ENCODE results near the gene LHX2.

Gene LHX2

GRCh38 chr9:124014211-124014955, 2.8 kb downstream of the LHX2 start:
- DNase-seq, result no peak

DNA sequence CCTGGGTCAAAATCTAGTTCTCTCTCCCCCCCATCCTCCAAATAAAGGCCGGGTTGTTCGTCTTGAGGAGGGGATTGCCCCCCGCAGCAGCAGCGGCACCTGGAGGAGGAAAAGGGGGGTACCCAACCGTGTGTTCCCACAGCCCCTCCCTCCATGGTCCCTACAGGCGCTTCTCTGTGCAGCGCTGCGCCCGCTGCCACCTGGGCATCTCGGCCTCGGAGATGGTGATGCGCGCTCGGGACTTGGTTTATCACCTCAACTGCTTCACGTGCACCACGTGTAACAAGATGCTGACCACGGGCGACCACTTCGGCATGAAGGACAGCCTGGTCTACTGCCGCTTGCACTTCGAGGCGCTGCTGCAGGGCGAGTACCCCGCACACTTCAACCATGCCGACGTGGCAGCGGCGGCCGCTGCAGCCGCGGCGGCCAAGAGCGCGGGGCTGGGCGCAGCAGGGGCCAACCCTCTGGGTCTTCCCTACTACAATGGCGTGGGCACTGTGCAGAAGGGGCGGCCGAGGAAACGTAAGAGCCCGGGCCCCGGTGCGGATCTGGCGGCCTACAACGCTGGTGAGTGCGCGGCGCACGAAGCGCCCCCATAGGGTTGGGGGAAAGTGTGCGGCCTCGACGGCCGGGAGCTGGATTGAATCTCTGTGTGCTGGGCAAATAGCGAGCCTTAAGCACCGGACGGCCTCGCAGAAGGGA, 3.5 kb downstream of the LHX2 start:
- no peak for DNase-seq

GRCh38 chr9:124015661-124016131, 4.1 kb downstream of the LHX2 start:
- no peak for DNase-seq

DNA sequence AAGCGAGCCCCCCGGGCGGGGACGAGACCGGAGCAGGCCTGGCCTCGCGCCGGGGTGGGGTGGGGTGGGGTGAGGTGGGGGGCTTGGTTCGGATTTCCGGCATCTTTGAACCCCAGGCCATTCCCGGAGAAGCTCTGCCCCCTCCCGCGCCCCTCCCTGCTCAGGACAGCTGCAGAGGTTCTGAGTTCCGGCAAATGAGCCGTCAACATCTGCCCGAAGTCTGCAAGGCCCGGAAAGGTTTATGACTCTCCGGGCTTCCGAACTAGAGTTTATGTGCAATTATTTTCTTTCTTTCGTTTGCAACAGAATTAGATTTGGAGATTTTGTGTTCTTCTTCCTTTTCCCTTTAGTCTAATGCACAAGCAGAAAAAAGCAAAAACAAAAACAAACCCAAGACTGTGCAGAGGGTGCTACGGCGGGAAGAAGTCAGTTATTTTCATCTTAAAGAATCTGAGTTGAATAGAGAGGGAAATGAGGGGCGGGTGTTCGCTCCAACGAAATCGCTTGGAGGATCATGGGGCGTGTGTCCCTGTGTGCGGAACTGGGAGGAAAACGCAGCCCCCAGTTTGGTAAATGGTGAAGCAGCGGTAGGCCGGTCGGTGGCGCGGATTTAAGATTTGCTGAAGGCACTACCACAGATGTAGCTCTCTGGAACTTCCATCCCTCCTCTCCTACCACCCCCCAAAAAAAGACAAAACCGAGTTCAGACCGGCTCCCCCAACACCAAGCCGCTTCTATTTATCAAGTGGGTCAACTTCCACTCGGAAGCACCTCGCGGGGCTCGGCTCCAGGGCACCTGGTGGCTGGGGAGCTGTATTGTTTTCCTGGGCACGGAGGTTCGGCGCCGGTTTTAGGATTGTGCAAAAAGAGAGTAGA, 4.8 kb downstream of the LHX2 start:
- DNase-seq, result no peak

DNA sequence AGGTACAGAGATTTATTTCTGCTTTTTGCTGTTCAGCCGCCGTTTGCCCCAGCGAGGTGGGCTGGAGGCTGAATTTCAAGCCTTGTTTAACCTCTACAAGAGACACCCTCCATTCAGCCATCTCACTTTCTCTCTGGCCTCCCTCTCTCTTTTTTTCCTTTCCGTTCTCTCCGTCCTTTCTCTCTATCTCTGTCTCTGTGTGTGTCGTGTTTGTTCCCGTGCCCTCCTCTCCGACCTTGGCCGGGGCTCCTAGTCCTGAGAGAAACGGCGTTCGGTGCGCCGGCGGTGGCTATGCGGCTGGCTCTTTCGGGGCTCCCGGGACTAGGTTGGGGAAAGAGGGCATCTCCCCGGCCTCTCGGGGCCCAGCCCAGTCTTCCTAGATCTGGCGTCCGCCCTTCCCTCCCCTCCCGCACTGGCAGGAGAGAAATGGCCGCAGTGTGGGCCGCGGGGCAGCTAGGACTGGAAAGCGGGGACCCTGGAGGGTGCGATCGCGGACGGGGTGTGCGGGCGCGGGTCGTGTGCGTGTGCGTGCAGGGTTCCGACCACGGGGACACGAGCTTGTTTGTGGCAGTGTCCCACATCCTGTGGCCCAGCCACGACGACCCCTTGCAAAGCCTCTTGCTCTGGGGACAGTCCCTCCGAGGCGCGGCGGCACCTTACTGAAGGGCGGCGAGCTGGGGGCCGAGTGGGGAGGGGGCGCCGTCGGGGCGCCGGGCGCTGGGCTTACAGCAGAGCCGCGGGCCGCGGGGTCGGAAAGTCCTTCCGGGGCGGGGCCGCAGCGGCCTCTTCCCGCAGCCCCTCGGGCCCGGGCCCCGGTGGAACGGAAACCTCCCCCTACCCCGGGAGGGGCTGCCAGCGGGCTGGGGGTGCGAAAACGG, 5.7 kb downstream of the LHX2 start:
- no peak for DNase-seq

DNA sequence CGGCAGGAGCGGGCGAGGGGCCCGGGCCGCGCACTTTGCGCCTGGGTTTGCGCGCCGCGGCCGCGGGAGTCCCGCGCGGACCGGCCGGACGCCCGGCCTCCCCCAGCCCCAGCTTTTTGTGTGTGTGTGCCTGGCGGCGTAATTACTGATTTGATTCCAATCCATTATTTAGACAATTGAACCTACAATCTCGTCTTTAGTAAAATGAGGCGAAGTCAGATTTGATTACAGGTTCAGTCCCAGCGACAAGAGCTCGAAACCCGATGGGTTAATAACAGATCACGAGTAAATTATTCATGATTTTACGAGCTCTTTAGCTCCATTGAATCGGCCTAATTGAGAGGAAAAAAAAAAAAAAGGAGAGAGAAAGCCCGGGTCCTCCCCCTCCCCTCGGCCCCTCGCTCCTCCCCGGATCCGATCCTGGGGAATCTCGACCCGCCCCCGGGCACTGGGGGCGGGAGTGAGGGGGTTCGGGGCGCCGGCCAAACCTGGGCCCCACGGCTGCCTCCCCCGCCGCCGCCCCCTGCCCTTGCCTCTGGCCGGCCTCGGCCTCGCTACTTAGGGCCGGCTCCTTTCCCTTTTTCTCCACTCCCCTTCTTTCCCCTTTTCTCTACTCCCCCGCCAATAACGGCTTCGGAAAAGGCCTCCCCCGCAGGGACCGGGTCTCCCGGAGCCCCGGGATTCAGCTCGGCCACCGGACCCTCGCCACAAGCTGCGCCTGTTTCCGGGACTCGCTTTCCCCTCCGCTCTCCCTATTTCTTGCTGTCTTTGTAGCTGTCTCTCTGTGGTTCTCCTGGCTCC, 6.6 kb downstream of the LHX2 start:
- no peak for DNase-seq

- no peak for DNase-seq
These were observed 7.4 kb downstream of the LHX2 start for GRCh38 chr9:124018730-124019697.

DNA sequence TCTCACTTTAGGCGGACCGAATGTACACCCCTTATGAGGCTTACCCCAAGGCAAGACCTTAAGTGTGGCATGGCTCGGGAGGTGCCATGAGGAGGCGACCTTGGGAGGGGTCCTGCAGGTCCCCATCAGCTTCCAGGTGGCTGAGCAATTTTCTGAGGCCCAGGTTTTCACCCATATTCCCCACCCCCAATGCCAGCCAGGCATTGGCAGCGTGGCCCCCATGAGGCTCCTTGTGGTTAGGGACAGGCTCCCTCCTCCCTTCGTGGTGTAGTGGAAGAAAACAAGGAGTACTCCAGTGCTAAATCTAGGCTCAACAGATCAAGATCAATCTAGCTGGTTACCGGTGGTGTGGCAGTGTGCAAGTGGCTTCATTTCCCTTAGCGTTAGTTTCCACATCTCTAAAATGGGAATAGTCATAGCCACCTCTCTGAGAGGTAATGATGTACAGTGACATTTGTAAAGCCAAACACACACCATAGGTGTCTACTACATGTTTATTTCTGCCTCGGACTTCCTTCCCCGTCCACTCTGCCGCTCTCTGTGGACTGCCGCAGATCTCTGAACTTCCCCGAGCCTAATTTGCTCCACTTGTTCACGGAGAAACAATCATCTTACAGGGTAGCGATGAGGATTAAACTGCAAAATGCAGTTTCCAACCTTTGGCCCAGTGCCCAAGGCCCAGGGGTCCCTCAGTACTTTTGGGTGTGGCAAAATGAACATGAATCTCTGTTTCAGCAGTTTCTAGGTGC, 8.4 kb downstream of the LHX2 start:
- no peak for DNase-seq

DNA sequence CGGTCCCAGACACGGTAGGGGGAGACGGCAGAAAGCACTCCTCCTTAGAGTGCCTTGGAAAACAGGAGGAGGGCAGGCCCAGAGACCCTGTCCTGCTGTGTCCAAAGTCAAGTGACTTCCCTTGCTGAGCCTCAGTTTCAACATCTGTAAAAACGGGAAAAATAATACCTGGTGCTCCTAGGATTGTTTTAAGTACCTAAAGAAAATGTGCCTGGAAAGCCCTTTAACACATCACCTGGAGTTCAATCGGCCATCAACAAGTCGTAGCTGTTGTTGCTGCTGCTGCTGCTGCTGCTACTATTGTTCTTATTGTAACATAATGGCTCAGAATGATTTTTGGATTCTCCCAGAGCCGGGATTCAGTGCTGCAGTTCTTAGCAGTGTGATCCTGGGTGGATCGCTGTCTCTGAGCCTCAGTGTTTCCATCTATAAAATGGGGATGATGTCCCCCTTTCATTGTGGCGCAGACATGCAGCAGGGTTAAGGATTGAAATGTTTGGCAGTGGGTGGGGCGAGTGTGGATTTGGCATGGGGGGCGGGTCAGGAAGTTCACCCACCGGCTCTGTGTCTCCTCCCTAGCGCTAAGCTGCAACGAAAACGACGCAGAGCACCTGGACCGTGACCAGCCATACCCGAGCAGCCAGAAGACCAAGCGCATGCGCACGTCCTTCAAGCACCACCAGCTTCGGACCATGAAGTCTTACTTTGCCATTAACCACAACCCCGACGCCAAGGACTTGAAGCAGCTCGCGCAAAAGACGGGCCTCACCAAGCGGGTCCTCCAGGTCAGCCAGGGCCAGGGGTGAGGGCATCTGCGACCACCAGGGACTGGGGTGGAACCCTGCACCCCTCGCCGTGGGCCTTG, 9.2 kb downstream of the LHX2 start:
- DNase-seq, result no peak

- no peak for DNase-seq
These were observed 9.8 kb downstream of the LHX2 start for GRCh38 chr9:124021385-124021769.

DNA sequence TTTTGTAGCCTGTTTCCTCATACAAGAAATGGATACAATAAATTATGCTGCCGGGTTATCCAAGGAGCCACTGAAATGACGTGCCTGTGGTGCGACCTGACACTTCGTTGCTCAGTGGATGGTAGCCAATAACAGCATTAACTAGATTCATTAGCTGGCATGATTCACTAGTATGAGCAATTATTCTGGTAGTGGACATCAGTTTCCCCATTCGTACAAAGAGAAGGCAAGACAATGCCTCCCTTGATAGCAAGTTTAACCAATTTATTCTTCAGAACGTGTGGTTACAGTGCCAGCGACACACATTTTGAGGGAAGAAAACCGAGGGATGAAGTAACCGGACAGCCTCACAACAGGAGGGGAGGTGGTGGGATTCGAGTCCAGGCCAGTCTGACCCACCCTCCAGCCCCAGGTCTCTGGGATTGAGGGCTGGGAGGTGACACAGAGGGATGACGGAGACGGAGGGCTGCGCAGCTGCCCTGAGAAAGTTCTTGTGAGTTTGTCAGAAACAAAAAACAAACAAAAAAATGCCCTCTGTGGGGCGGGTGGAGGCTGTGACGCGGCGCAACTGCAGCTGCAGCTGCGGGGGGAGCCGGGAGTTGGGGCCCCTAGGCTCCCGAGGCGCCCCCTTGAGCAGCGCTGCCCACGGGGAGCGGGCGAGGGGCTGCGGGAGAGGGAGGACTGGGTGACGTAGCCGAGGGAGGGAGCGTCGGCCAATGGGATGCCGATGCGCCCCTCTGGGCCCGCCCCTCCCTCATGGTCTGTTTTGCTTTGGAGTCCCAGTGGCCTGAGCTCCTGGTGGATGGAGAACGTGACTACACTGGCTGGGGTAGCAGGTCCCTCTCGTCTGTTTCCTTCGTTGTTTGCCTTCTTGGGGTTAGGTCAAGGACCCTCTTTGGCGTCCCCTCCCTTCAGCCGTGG, 10.9 kb downstream of the LHX2 start:
- DNase-seq, result no peak

GRCh38 chr9:124024107-124024506, 12.5 kb downstream of the LHX2 start:
- no peak for DNase-seq

- no peak for DNase-seq
These were observed 18.0 kb downstream of the LHX2 start for GRCh38 chr9:124029617-124030016.

DNA sequence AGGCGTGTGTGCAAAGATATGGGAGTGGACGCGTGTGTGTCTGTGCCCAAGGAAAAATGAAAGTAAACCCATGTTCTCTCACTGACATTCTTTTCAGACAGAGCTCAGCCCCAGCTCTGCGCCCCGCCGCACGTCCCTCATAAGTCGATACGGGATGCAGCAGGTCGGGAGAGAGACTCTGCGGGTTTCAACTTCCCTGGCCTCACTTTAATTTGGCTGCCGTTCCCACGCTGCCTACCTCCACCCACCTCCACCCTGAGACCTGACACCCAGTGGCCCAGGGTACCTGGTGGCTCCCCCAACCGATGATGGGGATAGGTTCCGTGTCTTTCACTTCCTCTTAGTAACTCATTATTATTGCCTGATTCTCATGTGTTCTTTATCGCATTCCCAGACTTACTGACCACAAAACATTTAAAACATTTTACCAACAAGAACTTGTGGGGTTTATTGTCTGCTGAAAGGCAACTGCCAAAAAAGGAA, 19.4 kb downstream of the LHX2 start:
- peak; percentile 82 for DNase-seq

GRCh38 chr9:124032247-124032646, 20.7 kb downstream of the LHX2 start:
- DNase-seq, result no peak

- DNase-seq, result no peak
These were observed 21.8 kb downstream of the LHX2 start for GRCh38 chr9:124033348-124033747.

GRCh38 chr9:124033967-124034366, 22.4 kb downstream of the LHX2 start:
- no peak for DNase-seq

Measured in fibroblast of skin of abdomen (primary cell).